A673 (cell line): Measurements from ENCODE around the gene OPN3. TPM values are rescaled to one million over a fixed set of nuclear protein-coding genes. Genes with fewer than 3 reads are reported as not detected.
A peak's percentile ranks its signal among the peaks of the same experiment; 100 is the strongest.

ENCODE experiments used
- BruUV-seq: library from RNA; stranded (reverse); fragments of 400-500 nt; replicated peaks from 2 replicates; lab custom pipeline; 2021; lab: Mats Ljungman, UMichigan
- CTCF ChIA-PET: fragments of 300-600 bp; sonication (Branson Sonifier 250); formaldehyde crosslinking; loops from one replicate; lab custom pipeline; 2022; ENCODE audit warnings: antibody characterized with exemption; lab: Charles Lee
- POLR2A ChIA-PET: fragments of 300-600 bp; sonication (Branson Sonifier 250); formaldehyde crosslinking; loops from one replicate; lab custom pipeline; 2022; ENCODE audit warnings: antibody characterized with exemption; ENCODE audit not compliant: low non-redundant PET; lab: Charles Lee
- DNase-seq: peaks from one replicate; pipeline ENCODE4 v3.0.0-alpha.2; 2015; ENCODE audit warnings: low spot score
- H3K27ac ChIP-seq: fragments of 200-600 bp; sonication (generic); 2 replicates; pipeline ENCODE4 v1.5.1; 2016; ENCODE audit warnings: mixed run types, low read depth, mild to moderate bottlenecking, mixed read lengths, antibody characterized with exemption, low read length; ENCODE audit not compliant: poor library complexity, severe bottlenecking
- H3K27me3 ChIP-seq: fragments of 200-600 bp; sonication (generic); replicated peaks from 2 replicates; pipeline ENCODE4 v1.6.1; 2017; ENCODE audit warnings: mixed run types, low read depth, mild to moderate bottlenecking, mixed read lengths, antibody characterized with exemption, low read length; ENCODE audit not compliant: insufficient read depth, poor library complexity
- H3K36me3 ChIP-seq: fragments of 200-600 bp; sonication (generic); 2 replicates; pipeline ENCODE4 v1.6.1; 2016; ENCODE audit warnings: mixed run types, mild to moderate bottlenecking, mixed read lengths, antibody characterized with exemption, low read length; ENCODE audit not compliant: insufficient read depth, poor library complexity, severe bottlenecking
- H3K4me1 ChIP-seq: fragments of 200-600 bp; sonication (generic); 2 replicates; pipeline ENCODE4 v1.6.1; 2017; ENCODE audit warnings: mixed run types, mild to moderate bottlenecking, mixed read lengths, antibody characterized with exemption, low read length; ENCODE audit not compliant: insufficient read depth, poor library complexity, severe bottlenecking
- H3K4me3 ChIP-seq: fragments of 200-600 bp; sonication (generic); 2 replicates; pipeline ENCODE4 v1.5.1; 2016; ENCODE audit warnings: low read depth, mixed run types, mild to moderate bottlenecking, mixed read lengths, low read length; ENCODE audit not compliant: poor library complexity, severe bottlenecking
- H3K9me3 ChIP-seq: fragments of 200-600 bp; sonication (generic); 2 replicates; pipeline ENCODE4 v1.6.1; 2016; ENCODE audit warnings: mixed run types, low read depth, mild to moderate bottlenecking, mixed read lengths, antibody characterized with exemption, low read length; ENCODE audit not compliant: poor library complexity, severe bottlenecking
- EZH2 ChIP-seq: fragments of 200-600 bp; sonication (generic); IDR thresholded peaks from 2 replicates; pipeline ENCODE4 v1.6.1; 2017; ENCODE audit warnings: borderline replicate concordance, low read depth, mild to moderate bottlenecking, mixed read lengths, antibody characterized with exemption, low read length; ENCODE audit not compliant: poor library complexity, severe bottlenecking
- intact Hi-C: fragments of 100-400 bp; cut with micrococcal nuclease; formaldehyde crosslinking; loops from one replicate; pipeline ENCODE4 v1.10.0; 2022; ENCODE audit not compliant: unreplicated experiment
- total RNA-seq: library from RNA; stranded (reverse); gene quantifications from 2 replicates; pipeline ENCODE4 v1.2.3, GENCODE V29; 2021
- TF ChIP-seq, protein P1 (sequence below): fragments of 300-800, 200-600 bp; sonication (generic); conservative IDR thresholded peaks from 2 replicates; pipeline ENCODE4 v1.5.1; 2017; ENCODE audit warnings: low read depth, mild to moderate bottlenecking, antibody characterized with exemption, low read length, moderate library complexity, mixed read lengths

OPN3 gene
- total RNA-seq, 1 experiment from 2014 or later: 12.6 TPM

DNA sequence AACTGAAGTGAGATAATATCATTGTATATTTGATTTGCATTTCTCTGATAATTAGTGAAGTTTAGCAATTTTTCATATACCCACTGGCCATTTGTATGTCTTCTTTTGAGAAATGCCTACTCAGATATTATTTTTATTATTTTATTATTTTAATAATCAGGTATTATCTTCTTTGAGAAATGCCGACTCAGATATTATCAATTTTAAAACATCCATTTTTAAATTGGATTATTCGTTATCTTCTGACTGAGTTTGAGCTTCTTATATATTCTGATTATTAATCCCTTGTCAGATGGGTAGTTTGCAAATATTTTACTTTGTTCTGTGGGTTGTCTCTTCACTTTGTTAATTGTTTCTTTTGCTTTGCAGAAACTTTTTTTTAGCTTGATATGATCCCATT, 70.3 kb downstream of the OPN3 start:
- H3K27ac ChIP-seq: no peak overlapping the region
- ChIA-PET POLR2A (no interaction called here), CTCF (no interaction called here)
- TF ChIP-seq, protein P1, sequence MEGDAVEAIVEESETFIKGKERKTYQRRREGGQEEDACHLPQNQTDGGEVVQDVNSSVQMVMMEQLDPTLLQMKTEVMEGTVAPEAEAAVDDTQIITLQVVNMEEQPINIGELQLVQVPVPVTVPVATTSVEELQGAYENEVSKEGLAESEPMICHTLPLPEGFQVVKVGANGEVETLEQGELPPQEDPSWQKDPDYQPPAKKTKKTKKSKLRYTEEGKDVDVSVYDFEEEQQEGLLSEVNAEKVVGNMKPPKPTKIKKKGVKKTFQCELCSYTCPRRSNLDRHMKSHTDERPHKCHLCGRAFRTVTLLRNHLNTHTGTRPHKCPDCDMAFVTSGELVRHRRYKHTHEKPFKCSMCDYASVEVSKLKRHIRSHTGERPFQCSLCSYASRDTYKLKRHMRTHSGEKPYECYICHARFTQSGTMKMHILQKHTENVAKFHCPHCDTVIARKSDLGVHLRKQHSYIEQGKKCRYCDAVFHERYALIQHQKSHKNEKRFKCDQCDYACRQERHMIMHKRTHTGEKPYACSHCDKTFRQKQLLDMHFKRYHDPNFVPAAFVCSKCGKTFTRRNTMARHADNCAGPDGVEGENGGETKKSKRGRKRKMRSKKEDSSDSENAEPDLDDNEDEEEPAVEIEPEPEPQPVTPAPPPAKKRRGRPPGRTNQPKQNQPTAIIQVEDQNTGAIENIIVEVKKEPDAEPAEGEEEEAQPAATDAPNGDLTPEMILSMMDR: no peak
- no peak for TF ChIP-seq EZH2
- no peaks in the 10 kb centered on the region for H3K36me3 ChIP-seq
- H3K4me3 ChIP-seq: no peak overlapping the region
- H3K9me3 ChIP-seq: no peaks in the 10 kb centered on the region
- intact Hi-C loops: no loop called here
- no TSS peak for BruUV-seq
- H3K27me3 ChIP-seq: no peaks in the 10 kb centered on the region
- no peaks in the 10 kb centered on the region for H3K4me1 ChIP-seq
- no peak for DNase-seq

DNA sequence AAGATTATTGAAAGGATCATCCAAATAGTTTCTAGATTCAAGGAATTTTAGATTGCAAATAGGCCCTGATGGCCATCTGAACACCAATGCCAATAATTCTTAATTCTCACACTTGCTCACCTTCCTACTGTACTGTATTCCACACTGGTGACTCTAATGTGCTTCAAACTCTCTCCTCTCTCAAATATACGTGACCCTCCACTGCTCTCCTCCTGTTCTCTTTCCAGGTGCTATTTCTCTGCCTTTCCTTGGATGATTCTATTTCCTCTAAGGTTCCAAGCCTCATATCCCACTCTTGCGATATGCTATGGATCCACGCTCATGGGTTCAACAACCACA, 79.4 kb downstream of the OPN3 start:
- intact Hi-C loops: no loop called here
- Histone ChIP-seq H3K9me3 (no peaks in the 10 kb centered on the region), H3K4me3 (no peak overlapping the region), H3K27ac (peak overlapping the region; percentile 61), H3K4me1 (peaks cover 39% of the 10 kb centered on the region), H3K27me3 (no peaks in the 10 kb centered on the region), H3K36me3 (peaks cover 3% of the 10 kb centered on the region)
- DNase-seq: no peak
- TF ChIP-seq, protein P1: no peak
- no peak for TF ChIP-seq EZH2
- BruUV-seq: no TSS peak
- ChIA-PET CTCF (no interaction called here), POLR2A (no interaction called here)

GRCh38 chr1:241560146-241560848, 79.9 kb downstream of the OPN3 start:
- no peak for TF ChIP-seq EZH2
- Histone ChIP-seq H3K27ac (peak overlapping the region; percentile 61), H3K9me3 (no peaks in the 10 kb centered on the region), H3K4me3 (no peak overlapping the region), H3K4me1 (peaks cover 44% of the 10 kb centered on the region), H3K36me3 (peaks cover 3% of the 10 kb centered on the region), H3K27me3 (no peaks in the 10 kb centered on the region)
- intact Hi-C loops: no loop called here
- peak; percentile 7 for DNase-seq
- ChIA-PET POLR2A (no interaction called here), CTCF (no interaction called here)
- no TSS peak for BruUV-seq
